Vagina (tissue), 2 donors: Measurements from ENCODE around the gene PTPA. TPM values are rescaled to one million over a fixed set of nuclear protein-coding genes. Genes with fewer than 3 reads are reported as not detected.

Source experiments
- DNase-seq, 2 donors: peaks; one replicate each; pipeline ENCODE4 v3.0.0-alpha.2; 2017; ENCODE audit errors: extremely low spot score in 2 of 2
- H3K27ac ChIP-seq: fragments of 200-600 bp; sonication (generic); one replicate; pipeline ENCODE4 v1.5.1; 2019
- H3K27me3 ChIP-seq: fragments of 200-600 bp; sonication (generic); one replicate; pipeline ENCODE4 v1.5.1; 2019
- H3K36me3 ChIP-seq, 2 donors: fragments of 200-600 bp; sonication (generic); one replicate each; pipeline ENCODE4 v1.5.1; 2017 to 2019
- H3K4me1 ChIP-seq: fragments of 200-600 bp; sonication (generic); one replicate; pipeline ENCODE4 v1.5.1; 2019
- H3K4me3 ChIP-seq, 2 donors: fragments of 200-600 bp; sonication (generic); 1 replicate in 1 of 2; 2 replicates in 1 of 2; pipeline ENCODE4 v1.5.1; 2016 to 2019
- H3K9me3 ChIP-seq: fragments of 200-600 bp; sonication (generic); one replicate; pipeline ENCODE4 v1.5.1; 2019
- CTCF ChIP-seq, 3 experiments: fragments of 450-650 bp in 2 of 3; fragments of 200-600 bp in 1 of 3; sonication (generic) in 1 of 3; IDR thresholded peaks; one replicate each; pipeline ENCODE4 v1.5.1; 2017 to 2019; ENCODE audit warnings: antibody characterized with exemption in 3 of 3, mild to moderate bottlenecking in 2 of 3, moderate library complexity in 2 of 3
- POLR2A ChIP-seq, 2 donors: fragments of 450-650 bp; IDR thresholded peaks; one replicate each; pipeline ENCODE4 v1.6.1; 2017; ENCODE audit warnings: antibody characterized with exemption in 2 of 2, mild to moderate bottlenecking in 2 of 2, moderate library complexity in 2 of 2
- POLR2AphosphoS5 ChIP-seq, 2 donors: sonication (generic); formaldehyde crosslinking; IDR thresholded peaks; one replicate each; pipeline ENCODE4 v1.9.0; 2017; ENCODE audit warnings: antibody characterized with exemption in 2 of 2, mild to moderate bottlenecking in 2 of 2, low read depth in 1 of 2; ENCODE audit not compliant: insufficient read depth in 1 of 2
- intact Hi-C: fragments of 100-400 bp; cut with DNase I; formaldehyde crosslinking; loops from one replicate; pipeline ENCODE4 v1.15.1; 2023
- total RNA-seq: library from RNA; depleted of rRNA; stranded (reverse); fragments of >200 nt; gene quantifications from one replicate; pipeline ENCODE4 v1.2.3, GENCODE V29; 2016

The PTPA gene
- total RNA-seq, 1 donor from 2014 or later = 46.2 TPM

DNA sequence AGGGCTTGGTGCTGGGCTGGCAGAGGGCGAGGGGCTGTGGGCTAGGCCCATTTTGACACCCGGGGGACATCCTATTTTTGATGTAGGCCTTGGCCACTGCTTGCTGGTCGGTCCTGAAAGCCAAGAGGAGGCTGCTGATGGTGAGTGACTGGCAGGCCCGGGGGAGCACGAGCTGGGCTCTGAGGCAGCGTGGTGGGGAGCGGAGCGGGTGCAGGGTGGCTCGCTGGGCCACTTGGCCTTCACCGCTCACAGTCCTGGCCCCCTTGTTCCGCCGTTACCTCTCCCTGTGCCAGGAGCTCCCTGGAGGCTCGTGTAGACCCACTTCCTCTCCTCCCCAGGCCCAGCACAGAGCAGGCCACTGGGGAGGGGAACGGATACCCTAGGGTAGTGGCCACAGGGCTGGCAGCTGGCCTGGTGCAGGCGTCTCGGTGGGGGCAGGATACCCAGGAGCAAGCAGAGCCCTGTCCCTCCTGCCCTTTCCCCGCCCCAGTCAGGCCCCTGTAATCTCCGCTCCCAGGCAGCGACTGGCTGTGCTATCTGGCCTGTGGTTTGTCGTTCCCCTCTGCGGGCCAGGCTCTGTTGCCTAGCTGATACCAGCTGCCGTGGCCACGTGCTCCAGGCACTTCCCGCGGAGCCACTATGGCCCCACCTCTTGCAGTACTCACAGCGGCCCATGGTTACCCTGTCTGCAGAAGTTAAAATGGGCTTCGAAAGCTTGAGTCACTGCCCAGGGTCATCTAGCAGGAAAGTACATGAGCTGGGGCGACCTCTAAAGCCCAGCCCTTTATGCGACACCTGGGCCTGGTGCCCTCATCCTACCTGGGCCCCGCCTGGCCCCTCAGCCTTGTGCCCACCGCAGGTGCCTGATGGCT is 42.0 kb upstream of the PTPA start:
- no peak overlapping the region for H3K4me3 ChIP-seq
- no peaks in the 10 kb centered on the region for H3K9me3 ChIP-seq
- intact Hi-C loops = no loop called here
- H3K27ac ChIP-seq = no peak overlapping the region
- peaks cover 0 to 41% of the 10 kb centered on the region in 2 donors for H3K36me3 ChIP-seq
- TF ChIP-seq POLR2AphosphoS5 (IDR thresholded peaks at IDR 0.05; ENCODE audit: insufficient read depth in 1 of 2, low read depth in 1 of 2) (no peak), POLR2A (IDR thresholded peaks at IDR 0.05) (no peak), CTCF (IDR thresholded peaks at IDR 0.05) (no peak)
- H3K27me3 ChIP-seq = no peaks in the 10 kb centered on the region
- no peaks in the 10 kb centered on the region for H3K4me1 ChIP-seq
- no peak for DNase-seq

- DNase-seq = peak in 1 of 2 donors; percentile 93
- H3K27me3 ChIP-seq = no peaks in the 10 kb centered on the region
- intact Hi-C loops = no loop called here
- peaks cover 0 to 34% of the 10 kb centered on the region in 2 donors for H3K36me3 ChIP-seq
- no peaks in the 10 kb centered on the region for H3K9me3 ChIP-seq
- TF ChIP-seq POLR2A (IDR thresholded peaks at IDR 0.05) = no peak
- no peak for TF ChIP-seq CTCF (IDR thresholded peaks at IDR 0.05)
- no peak for TF ChIP-seq POLR2AphosphoS5 (IDR thresholded peaks at IDR 0.05; ENCODE audit: insufficient read depth in 1 of 2, low read depth in 1 of 2)
- no peak overlapping the region for H3K4me3 ChIP-seq
- H3K4me1 ChIP-seq = no peaks in the 10 kb centered on the region
- no peak overlapping the region for H3K27ac ChIP-seq
Measured at GRCh38 chr9:129069862-129070641, 41.2 kb upstream of the PTPA start.

DNA sequence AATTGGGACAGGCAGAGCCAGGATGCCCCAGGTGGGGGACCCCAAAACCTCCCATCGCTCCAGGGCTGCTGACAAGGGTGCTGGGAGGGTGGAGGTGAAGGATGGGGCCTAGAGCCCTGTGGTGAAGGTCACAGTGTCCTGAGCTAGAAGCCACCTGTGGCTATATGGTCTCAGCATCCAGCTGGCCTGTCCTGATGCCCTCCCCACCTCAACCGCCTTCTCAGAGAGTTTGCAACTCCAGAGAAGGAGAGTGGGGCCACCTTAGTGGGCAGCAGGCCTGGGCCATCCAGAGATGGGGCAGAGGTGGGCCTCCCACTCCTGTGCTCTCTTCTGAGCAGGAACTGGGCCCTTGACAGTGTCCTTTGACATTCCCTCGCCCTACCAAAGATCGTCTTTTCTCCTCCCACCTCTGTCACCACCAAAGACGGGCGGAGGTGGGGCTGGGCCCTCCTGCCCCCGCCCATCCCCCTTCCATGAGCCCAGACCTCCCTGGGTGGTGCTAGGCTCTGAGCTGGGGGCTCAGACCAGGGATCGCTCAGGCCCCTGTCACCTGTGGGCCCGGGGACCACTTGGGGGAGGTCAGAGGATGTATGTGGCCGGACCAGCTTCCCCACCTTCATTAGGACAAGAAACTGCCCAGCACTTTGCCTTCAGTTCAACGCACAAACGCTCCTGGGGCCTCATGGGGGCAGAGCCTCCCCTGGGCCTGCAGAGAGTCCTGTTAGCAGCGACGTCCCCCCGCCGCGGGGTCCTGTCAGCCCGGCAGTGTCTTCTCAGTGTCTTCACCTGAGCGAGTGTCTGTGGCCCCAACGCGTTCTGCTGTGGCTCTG is 40.3 kb upstream of the PTPA start:
- intact Hi-C loops = no loop called here
- Histone ChIP-seq H3K4me1 (no peaks in the 10 kb centered on the region), H3K27ac (no peak overlapping the region), H3K4me3 (no peak overlapping the region), H3K27me3 (no peaks in the 10 kb centered on the region), H3K36me3 (peaks cover 0 to 25% of the 10 kb centered on the region in 2 donors), H3K9me3 (no peaks in the 10 kb centered on the region)
- DNase-seq = peak in 1 of 2 donors; percentile 90
- TF ChIP-seq POLR2A (IDR thresholded peaks at IDR 0.05) (no peak), CTCF (IDR thresholded peaks at IDR 0.05) (no peak), POLR2AphosphoS5 (IDR thresholded peaks at IDR 0.05; ENCODE audit: insufficient read depth in 1 of 2, low read depth in 1 of 2) (no peak)

DNA sequence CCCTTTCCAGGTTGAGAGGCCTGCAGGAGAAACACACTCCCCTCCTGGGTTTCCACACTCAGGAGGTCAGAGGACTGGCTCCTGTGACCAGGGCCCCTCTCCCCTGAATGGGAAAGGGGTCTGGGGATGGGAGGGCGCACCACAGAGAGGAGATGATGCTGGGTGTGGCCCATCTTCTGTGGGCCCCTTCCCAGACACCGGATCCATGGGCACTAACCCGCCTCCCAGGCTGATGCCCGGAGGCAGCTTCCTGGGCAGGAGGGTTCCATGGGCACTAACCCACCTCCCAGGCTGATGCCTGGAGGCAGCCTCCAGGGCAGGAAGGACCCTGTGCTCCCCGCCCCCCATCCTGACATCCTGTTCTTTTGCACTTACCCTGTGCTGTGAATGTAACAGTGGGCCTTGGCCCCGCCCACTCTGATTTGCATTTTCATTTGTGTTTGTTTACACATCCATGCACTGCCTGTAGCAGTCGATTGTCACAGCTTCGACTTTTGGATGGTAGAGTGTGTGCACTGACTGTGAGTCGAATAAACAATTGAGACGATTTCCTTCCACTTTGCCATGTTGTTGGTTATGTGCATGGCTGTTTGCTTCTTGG is 39.6 kb upstream of the PTPA start:
- Histone ChIP-seq H3K36me3 (peaks cover 0 to 24% of the 10 kb centered on the region in 2 donors), H3K4me3 (no peak overlapping the region), H3K27me3 (no peaks in the 10 kb centered on the region), H3K9me3 (no peaks in the 10 kb centered on the region), H3K27ac (no peak overlapping the region), H3K4me1 (no peaks in the 10 kb centered on the region)
- TF ChIP-seq POLR2AphosphoS5 (IDR thresholded peaks at IDR 0.05; ENCODE audit: insufficient read depth in 1 of 2, low read depth in 1 of 2) = no peak
- TF ChIP-seq CTCF (IDR thresholded peaks at IDR 0.05) = no peak
- TF ChIP-seq POLR2A (IDR thresholded peaks at IDR 0.05) = no peak
- no peak for DNase-seq
- intact Hi-C loops = no loop called here
